ENCODE results near the gene SIPA1L3.

The SIPA1L3 gene

DNA sequence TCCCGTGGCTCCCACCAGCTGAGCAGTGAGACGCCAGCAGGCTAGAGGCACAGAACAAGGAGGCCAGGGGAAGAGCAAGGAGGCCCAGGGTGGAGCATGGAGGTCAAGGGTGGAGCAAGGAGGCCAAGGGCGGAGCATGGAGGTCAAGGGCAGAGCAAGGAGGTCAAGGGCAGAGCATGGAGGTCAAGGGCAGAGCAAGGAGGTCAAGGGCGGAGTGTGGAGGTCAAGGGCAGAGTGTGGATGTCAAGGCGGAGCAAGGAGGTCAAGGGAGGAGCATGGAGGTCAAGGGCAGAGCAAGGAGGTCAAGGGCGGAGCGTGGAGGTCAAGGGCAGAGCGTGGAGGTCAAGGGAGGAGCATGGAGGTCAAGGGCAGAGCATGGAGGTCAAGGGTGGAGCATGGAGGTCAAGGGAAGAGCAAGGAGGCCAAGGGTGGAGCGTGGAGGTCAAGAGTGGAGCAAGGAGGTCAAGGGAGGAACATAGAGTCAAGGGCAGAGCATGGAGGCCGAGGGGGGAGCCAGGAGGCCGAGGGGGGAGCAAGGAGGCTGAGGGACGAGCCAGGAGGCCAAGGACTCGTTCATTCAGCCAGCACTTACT is 289.3 kb downstream of the SIPA1L3 start:
- no peaks in the 10 kb centered on the region for H3K4me1 ChIP-seq (ENCODE audit: control insufficient read depth, insufficient read depth, low read length, poor library complexity, severe bottlenecking)
- H3K36me3 ChIP-seq (ENCODE audit: control insufficient read depth, insufficient read depth, low read length): peaks cover 6% of the 10 kb centered on the region
- WGBS, 2 experiments (ENCODE audit: insufficient coverage in 2 of 2): 91% methylated on average over 13 of the region's 13 CpGs
- no peak overlapping the region for H3K27ac ChIP-seq (ENCODE audit: low read depth, low read length, severe bottlenecking)
- H3K9me3 ChIP-seq (ENCODE audit: control insufficient read depth, low read length): no peaks in the 10 kb centered on the region
- no peak overlapping the region for H3K4me3 ChIP-seq (ENCODE audit: extremely low read depth, insufficient read depth, low read length, poor library complexity, severe bottlenecking)

- no peak overlapping the region for H3K4me3 ChIP-seq (ENCODE audit: extremely low read depth, insufficient read depth, low read length, poor library complexity, severe bottlenecking)
- WGBS, 2 experiments (ENCODE audit: insufficient coverage in 2 of 2): 95 to 97% methylated on average over 22 to 23 of the region's 23 CpGs
- H3K4me1 ChIP-seq (ENCODE audit: control insufficient read depth, insufficient read depth, low read length, poor library complexity, severe bottlenecking): no peaks in the 10 kb centered on the region
- peaks cover 6% of the 10 kb centered on the region for H3K36me3 ChIP-seq (ENCODE audit: control insufficient read depth, insufficient read depth, low read length)
- no peak overlapping the region for H3K27ac ChIP-seq (ENCODE audit: low read depth, low read length, severe bottlenecking)
- no peaks in the 10 kb centered on the region for H3K9me3 ChIP-seq (ENCODE audit: control insufficient read depth, low read length)
Measured at GRCh38 chr19:38196948-38197656, 290.1 kb downstream of the SIPA1L3 start.

GRCh38 chr19:38197937-38198704 is 291.1 kb downstream of the SIPA1L3 start:
- Histone ChIP-seq H3K9me3 (ENCODE audit: control insufficient read depth, low read length) (no peaks in the 10 kb centered on the region), H3K27ac (ENCODE audit: low read depth, low read length, severe bottlenecking) (no peak overlapping the region), H3K4me1 (ENCODE audit: control insufficient read depth, insufficient read depth, low read length, poor library complexity, severe bottlenecking) (no peaks in the 10 kb centered on the region), H3K4me3 (ENCODE audit: extremely low read depth, insufficient read depth, low read length, poor library complexity, severe bottlenecking) (no peak overlapping the region), H3K36me3 (ENCODE audit: control insufficient read depth, insufficient read depth, low read length) (peaks cover 7% of the 10 kb centered on the region)
- WGBS, 2 experiments (ENCODE audit: insufficient coverage in 2 of 2): 93 to 94% methylated on average over 21 to 25 of the region's 25 CpGs

DNA sequence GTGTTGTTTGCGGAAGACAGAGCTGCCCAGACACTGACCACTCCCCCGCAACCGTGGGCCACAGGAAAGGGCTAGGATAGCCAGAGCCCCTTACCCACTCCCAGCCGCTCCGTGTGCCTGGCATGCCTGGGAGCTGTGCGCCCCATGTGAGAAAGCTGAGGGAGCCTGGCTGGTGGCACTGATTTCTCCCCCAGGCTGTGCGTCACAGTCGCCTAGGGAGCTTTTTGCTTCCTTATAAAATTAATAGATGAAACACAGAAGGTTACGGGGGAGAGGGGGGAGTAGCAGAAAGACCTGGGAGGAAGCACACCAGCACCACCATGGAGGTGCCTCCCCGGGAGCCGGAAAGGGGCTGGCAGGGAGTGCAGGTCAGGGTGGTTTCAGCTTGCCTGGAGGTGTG is 292.3 kb downstream of the SIPA1L3 start:
- Histone ChIP-seq H3K9me3 (ENCODE audit: control insufficient read depth, low read length) (no peaks in the 10 kb centered on the region), H3K4me3 (ENCODE audit: extremely low read depth, insufficient read depth, low read length, poor library complexity, severe bottlenecking) (no peak overlapping the region), H3K4me1 (ENCODE audit: control insufficient read depth, insufficient read depth, low read length, poor library complexity, severe bottlenecking) (no peaks in the 10 kb centered on the region), H3K36me3 (ENCODE audit: control insufficient read depth, insufficient read depth, low read length) (peaks cover 8% of the 10 kb centered on the region), H3K27ac (ENCODE audit: low read depth, low read length, severe bottlenecking) (no peak overlapping the region)
- WGBS, 2 experiments (ENCODE audit: insufficient coverage in 2 of 2): 95 to 100% methylated on average over 8 to 11 of the region's 11 CpGs

- H3K4me3 ChIP-seq (ENCODE audit: extremely low read depth, insufficient read depth, low read length, poor library complexity, severe bottlenecking): no peak overlapping the region
- H3K4me1 ChIP-seq (ENCODE audit: control insufficient read depth, insufficient read depth, low read length, poor library complexity, severe bottlenecking): peaks cover 11% of the 10 kb centered on the region
- H3K9me3 ChIP-seq (ENCODE audit: control insufficient read depth, low read length): no peaks in the 10 kb centered on the region
- WGBS, 2 experiments (ENCODE audit: insufficient coverage in 2 of 2): 87 to 91% methylated on average over 7 to 9 of the region's 15 CpGs
- H3K36me3 ChIP-seq (ENCODE audit: control insufficient read depth, insufficient read depth, low read length): peaks cover 9% of the 10 kb centered on the region
- H3K27ac ChIP-seq (ENCODE audit: low read depth, low read length, severe bottlenecking): no peak overlapping the region
Measured at GRCh38 chr19:38201731-38202130, 294.7 kb downstream of the SIPA1L3 start.

GRCh38 chr19:38202504-38202903 is 295.5 kb downstream of the SIPA1L3 start:
- Histone ChIP-seq H3K4me1 (ENCODE audit: control insufficient read depth, insufficient read depth, low read length, poor library complexity, severe bottlenecking) (peaks cover 18% of the 10 kb centered on the region), H3K27ac (ENCODE audit: low read depth, low read length, severe bottlenecking) (no peak overlapping the region), H3K36me3 (ENCODE audit: control insufficient read depth, insufficient read depth, low read length) (peaks cover 9% of the 10 kb centered on the region), H3K4me3 (ENCODE audit: extremely low read depth, insufficient read depth, low read length, poor library complexity, severe bottlenecking) (no peak overlapping the region), H3K9me3 (ENCODE audit: control insufficient read depth, low read length) (no peaks in the 10 kb centered on the region)
- 90 to 93% methylated on average over 12 of the region's 14 CpGs for WGBS, 2 experiments (ENCODE audit: insufficient coverage in 2 of 2)

DNA sequence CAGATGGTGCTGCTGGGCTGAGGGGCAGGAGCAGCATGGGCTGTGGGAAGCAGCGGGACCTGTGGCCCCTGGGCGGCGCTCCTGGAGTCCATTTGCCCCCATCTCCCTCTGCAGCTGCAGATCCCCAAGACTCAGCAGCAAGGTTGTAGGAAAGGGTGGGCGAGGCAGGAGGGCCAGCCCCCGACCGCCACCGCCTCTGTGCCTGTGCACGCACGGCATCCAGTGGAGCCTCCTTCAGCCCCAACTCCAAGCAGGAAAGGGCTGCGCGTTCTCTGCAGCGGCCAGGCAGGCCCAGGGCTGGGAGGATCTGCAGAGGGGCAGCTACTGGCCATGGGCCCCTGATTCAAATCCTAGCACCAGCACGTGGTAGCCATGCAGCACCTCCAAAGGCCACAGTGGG is 296.2 kb downstream of the SIPA1L3 start:
- H3K36me3 ChIP-seq (ENCODE audit: control insufficient read depth, insufficient read depth, low read length): peaks cover 9% of the 10 kb centered on the region
- H3K9me3 ChIP-seq (ENCODE audit: control insufficient read depth, low read length): no peaks in the 10 kb centered on the region
- H3K4me3 ChIP-seq (ENCODE audit: extremely low read depth, insufficient read depth, low read length, poor library complexity, severe bottlenecking): no peak overlapping the region
- no peak overlapping the region for H3K27ac ChIP-seq (ENCODE audit: low read depth, low read length, severe bottlenecking)
- 86 to 92% methylated on average over 10 to 13 of the region's 13 CpGs for WGBS, 2 experiments (ENCODE audit: insufficient coverage in 2 of 2)
- H3K4me1 ChIP-seq (ENCODE audit: control insufficient read depth, insufficient read depth, low read length, poor library complexity, severe bottlenecking): peaks cover 18% of the 10 kb centered on the region

DNA sequence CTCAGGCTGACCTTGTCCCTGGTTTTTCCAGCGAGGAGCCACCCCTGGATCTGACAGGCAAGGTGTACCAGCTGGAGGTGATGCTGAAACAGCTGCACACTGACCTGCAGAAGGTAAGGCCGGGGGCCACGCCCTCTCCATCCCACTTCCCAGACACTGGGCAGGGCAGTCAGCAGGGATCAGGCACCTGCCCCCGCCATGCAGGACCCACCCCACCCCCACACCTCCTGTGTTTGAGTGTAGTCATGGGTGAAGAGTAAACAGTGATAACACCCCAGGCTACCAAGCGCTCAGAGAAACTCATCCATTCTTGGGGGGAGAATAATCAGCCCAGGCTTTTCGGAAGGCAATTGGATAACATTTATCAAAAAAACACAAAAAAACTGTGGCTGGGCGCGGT is 297.1 kb downstream of the SIPA1L3 start:
- H3K4me3 ChIP-seq (ENCODE audit: extremely low read depth, insufficient read depth, low read length, poor library complexity, severe bottlenecking): no peak overlapping the region
- WGBS, 2 experiments (ENCODE audit: insufficient coverage in 2 of 2): 97 to 100% methylated on average over 1 to 4 of the region's 8 CpGs
- no peaks in the 10 kb centered on the region for H3K9me3 ChIP-seq (ENCODE audit: control insufficient read depth, low read length)
- H3K4me1 ChIP-seq (ENCODE audit: control insufficient read depth, insufficient read depth, low read length, poor library complexity, severe bottlenecking): peaks cover 18% of the 10 kb centered on the region
- no peak overlapping the region for H3K27ac ChIP-seq (ENCODE audit: low read depth, low read length, severe bottlenecking)
- peaks cover 5% of the 10 kb centered on the region for H3K36me3 ChIP-seq (ENCODE audit: control insufficient read depth, insufficient read depth, low read length)

- 90 to 95% methylated on average over 5 of the region's 8 CpGs for WGBS, 2 experiments (ENCODE audit: insufficient coverage in 2 of 2)
- Histone ChIP-seq H3K36me3 (ENCODE audit: control insufficient read depth, insufficient read depth, low read length) (peaks cover 5% of the 10 kb centered on the region), H3K4me3 (ENCODE audit: extremely low read depth, insufficient read depth, low read length, poor library complexity, severe bottlenecking) (no peak overlapping the region)
Measured at GRCh38 chr19:38204728-38205127, 297.7 kb downstream of the SIPA1L3 start.

GRCh38 chr19:38206006-38206745 is 299.2 kb downstream of the SIPA1L3 start:
- Histone ChIP-seq H3K4me1 (ENCODE audit: control insufficient read depth, insufficient read depth, low read length, poor library complexity, severe bottlenecking) (peaks cover 34% of the 10 kb centered on the region), H3K4me3 (ENCODE audit: extremely low read depth, insufficient read depth, low read length, poor library complexity, severe bottlenecking) (no peak overlapping the region), H3K9me3 (ENCODE audit: control insufficient read depth, low read length) (no peaks in the 10 kb centered on the region), H3K36me3 (ENCODE audit: control insufficient read depth, insufficient read depth, low read length) (peaks cover 5% of the 10 kb centered on the region), H3K27ac (ENCODE audit: low read depth, low read length, severe bottlenecking) (peak overlapping the region; percentile 29)
- WGBS, 2 experiments (ENCODE audit: insufficient coverage in 2 of 2): 85 to 88% methylated on average over 28 to 36 of the region's 36 CpGs

More at GRCh38 chr19:38204728-38205127, 297.7 kb downstream of the SIPA1L3 start:
- Histone ChIP-seq H3K4me1 (ENCODE audit: control insufficient read depth, insufficient read depth, low read length, poor library complexity, severe bottlenecking) (peaks cover 21% of the 10 kb centered on the region), H3K27ac (ENCODE audit: low read depth, low read length, severe bottlenecking) (no peak overlapping the region), H3K9me3 (ENCODE audit: control insufficient read depth, low read length) (no peaks in the 10 kb centered on the region)
